C4-2B (cell line): ENCODE measurements around the gene EFHC2.
A peak's percentile ranks its signal among the peaks of the same experiment; 100 is the strongest.

Source experiments
- H3K27ac ChIP-seq: fragments of 450-650 bp; 2 replicates; pipeline ENCODE4 v1.5.1; 2017
- CTCF ChIP-seq: fragments of 450-650 bp; conservative IDR thresholded peaks from 2 replicates; pipeline ENCODE4 v1.5.1; 2017; ENCODE audit warnings: mild to moderate bottlenecking
- ZFX ChIP-seq: fragments of 450-650 bp; IDR thresholded peaks from 2 replicates; pipeline ENCODE4 v1.6.1; 2017

Gene EFHC2

GRCh38 chrX:44314808-44315207, 28.7 kb downstream of the EFHC2 start:
- no peak for TF ChIP-seq CTCF
- TF ChIP-seq ZFX: no peak
- H3K27ac ChIP-seq: no peak overlapping the region

- no peak overlapping the region for H3K27ac ChIP-seq
- no peak for TF ChIP-seq CTCF
- no peak for TF ChIP-seq ZFX
Measured at GRCh38 chrX:44314259-44314734, 29.2 kb downstream of the EFHC2 start.

- no peak overlapping the region for H3K27ac ChIP-seq
Measured at GRCh38 chrX:44312421-44312820, 31.1 kb downstream of the EFHC2 start.

GRCh38 chrX:44310227-44310626, 33.2 kb downstream of the EFHC2 start:
- H3K27ac ChIP-seq: no peak overlapping the region
- TF ChIP-seq CTCF (no peak), ZFX (no peak)

More at GRCh38 chrX:44312421-44312820, 31.1 kb downstream of the EFHC2 start:
- TF ChIP-seq ZFX (no peak), CTCF (no peak)

- H3K27ac ChIP-seq: no peak overlapping the region
- TF ChIP-seq CTCF (no peak), ZFX (no peak)
Measured at GRCh38 chrX:44308869-44309268, 34.6 kb downstream of the EFHC2 start.

- TF ChIP-seq ZFX: no peak
- TF ChIP-seq CTCF: no peak
- peak overlapping the region; percentile 79; the same call in 1 of the 2 replicates for H3K27ac ChIP-seq
Measured at GRCh38 chrX:44306356-44306755, 37.1 kb downstream of the EFHC2 start.

- H3K27ac ChIP-seq: peak overlapping the region; percentile 79
- TF ChIP-seq ZFX (no peak), CTCF (no peak)
Measured at GRCh38 chrX:44305921-44306320, 37.6 kb downstream of the EFHC2 start.
